Renal pelvis (tissue), 4 donors: ENCODE data around the gene PTPN18. TPM values are rescaled to one million over a fixed set of nuclear protein-coding genes. Genes with fewer than 3 reads are reported as not detected.

Experiments
- DNase-seq: peaks from one replicate; pipeline ENCODE4 v3.0.0-alpha.2; 2013
- polyA plus RNA-seq, 3 donors: library from polyadenylated mRNA; unstranded; fragments of 120-200 nt; gene quantifications; one replicate each; pipeline ENCODE4 v1.2.1, GENCODE V29; 2013; ENCODE audit not compliant: insufficient read length in 3 of 3

The PTPN18 gene
- polyA plus RNA-seq, 3 donors, result 29.9 to 42.6 (median 37.0) TPM

DNA sequence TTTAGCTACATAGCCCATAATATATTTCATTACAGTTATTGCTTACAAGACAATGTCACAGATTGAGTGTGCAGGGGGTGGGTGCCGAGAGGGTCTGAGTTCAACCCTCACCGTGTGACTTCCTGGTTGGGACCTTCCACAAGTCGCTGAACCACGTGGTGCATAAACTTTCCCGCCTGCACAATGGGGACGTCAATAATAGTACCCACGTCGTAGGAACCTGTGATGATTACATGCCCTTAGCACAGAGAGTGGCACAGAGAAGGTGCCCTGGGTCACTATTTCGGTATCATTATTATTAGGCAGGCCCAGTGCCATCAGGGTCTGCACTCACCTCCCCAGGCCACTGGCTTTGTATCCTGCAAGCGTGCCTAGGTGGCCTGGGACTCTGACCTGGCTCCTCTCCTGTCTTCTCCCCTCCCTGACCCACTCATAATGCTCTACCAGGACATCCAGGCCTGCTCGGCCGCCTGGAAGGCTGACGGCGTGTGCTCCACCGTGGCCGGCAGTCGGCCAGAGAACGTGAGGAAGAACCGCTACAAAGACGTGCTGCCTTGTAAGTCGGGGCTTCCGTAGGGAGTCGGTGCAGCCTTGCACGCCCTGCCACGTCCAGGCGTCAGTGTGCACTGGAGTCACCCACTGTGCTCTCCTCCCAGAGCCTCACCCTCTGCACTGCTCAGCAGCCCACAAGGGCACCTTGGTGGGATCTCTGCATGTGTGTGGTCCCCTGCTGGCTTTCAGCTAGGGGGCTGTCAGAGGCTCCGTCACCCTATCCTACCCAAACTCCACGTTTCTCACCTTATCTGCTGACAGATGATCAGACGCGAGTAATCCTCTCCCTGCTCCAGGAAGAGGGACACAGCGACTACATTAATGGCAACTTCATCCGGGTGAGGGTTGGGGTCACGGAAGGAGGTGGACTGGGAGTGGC lies 2.8 kb downstream of the PTPN18 start:
- DNase-seq, result no peak

GRCh38 chr2:130359466-130359865 lies 3.6 kb downstream of the PTPN18 start:
- DNase-seq, result no peak

DNA sequence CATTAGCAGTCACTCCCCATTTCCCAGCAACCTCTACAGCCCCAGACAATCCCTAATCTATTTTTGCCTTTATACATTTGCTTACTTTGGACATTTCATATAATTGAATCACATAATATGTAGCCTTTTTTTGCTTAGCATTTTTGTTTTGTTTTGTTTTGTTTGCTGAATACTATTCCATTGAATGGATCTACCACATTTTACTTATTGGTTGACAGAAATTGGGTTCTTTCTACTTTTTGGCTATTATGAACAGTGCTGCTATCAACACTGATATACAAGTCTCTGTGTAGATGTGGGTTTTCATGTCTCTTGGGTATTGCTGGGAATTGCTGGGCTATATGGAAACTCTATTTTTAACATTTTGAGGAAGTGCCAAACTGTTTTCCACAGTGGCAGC lies 7.6 kb downstream of the PTPN18 start:
- DNase-seq, result no peak

GRCh38 chr2:130365075-130365474 lies 9.2 kb downstream of the PTPN18 start:
- no peak for DNase-seq

DNA sequence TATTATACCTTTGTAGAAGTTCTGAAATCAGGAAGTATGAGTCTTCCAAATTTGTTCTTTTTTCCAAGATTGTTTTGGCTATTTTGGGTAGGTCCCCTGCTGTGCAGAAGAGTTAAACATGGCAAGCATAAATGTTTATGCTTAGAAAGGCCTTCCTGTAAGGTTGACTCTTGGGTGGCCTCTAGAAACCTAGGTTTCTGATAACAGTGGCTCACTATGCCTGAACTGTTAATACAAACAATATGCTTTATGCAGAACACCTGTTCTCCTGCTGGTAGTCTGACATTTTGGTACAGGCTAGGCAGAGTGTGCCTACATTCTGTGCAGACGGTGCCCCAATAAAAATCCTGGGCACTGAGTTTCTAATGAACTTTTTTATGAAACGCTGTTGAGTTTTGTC lies 10.1 kb downstream of the PTPN18 start:
- no peak for DNase-seq

GRCh38 chr2:130366720-130367119 lies 10.9 kb downstream of the PTPN18 start:
- no peak for DNase-seq

- no peak for DNase-seq
These were observed 12.9 kb downstream of the PTPN18 start for GRCh38 chr2:130368786-130369185.

GRCh38 chr2:130369311-130369964 lies 13.6 kb downstream of the PTPN18 start:
- no peak for DNase-seq

- DNase-seq, result no peak
These were observed 14.1 kb downstream of the PTPN18 start for GRCh38 chr2:130369965-130370341.

DNA sequence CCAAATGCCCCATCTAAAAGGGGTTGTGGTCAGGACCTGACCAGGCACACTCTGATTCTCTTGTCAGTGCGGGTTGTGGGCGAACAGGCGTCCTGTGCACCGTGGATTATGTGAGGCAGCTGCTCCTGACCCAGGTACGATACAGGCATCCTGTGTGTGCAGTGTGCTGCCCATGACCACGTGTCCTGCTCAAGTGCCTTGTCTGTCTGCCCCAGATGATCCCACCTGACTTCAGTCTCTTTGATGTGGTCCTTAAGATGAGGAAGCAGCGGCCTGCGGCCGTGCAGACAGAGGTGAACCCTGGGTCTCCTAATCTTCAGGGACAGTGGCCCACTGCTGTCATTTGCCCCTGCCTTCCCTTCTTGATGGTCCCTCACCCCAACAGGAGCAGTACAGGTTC lies 14.6 kb downstream of the PTPN18 start:
- DNase-seq, result no peak

DNA sequence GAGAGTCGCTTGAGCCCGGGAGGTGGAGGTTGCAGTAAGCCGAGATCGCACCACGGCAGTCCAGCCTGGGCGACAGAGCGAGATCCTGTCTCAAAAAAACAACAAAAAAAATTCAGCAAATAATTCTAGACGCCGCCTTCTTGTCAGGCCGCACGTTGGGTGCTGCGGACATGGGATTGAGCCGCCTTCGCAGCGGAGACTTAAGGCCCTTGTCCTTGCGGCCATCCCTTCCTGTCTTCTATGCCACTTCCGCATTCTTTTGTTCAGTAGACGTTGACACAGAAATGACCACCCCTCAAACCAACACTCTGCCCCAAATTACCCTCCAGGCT lies 15.8 kb downstream of the PTPN18 start:
- DNase-seq, result no peak

DNA sequence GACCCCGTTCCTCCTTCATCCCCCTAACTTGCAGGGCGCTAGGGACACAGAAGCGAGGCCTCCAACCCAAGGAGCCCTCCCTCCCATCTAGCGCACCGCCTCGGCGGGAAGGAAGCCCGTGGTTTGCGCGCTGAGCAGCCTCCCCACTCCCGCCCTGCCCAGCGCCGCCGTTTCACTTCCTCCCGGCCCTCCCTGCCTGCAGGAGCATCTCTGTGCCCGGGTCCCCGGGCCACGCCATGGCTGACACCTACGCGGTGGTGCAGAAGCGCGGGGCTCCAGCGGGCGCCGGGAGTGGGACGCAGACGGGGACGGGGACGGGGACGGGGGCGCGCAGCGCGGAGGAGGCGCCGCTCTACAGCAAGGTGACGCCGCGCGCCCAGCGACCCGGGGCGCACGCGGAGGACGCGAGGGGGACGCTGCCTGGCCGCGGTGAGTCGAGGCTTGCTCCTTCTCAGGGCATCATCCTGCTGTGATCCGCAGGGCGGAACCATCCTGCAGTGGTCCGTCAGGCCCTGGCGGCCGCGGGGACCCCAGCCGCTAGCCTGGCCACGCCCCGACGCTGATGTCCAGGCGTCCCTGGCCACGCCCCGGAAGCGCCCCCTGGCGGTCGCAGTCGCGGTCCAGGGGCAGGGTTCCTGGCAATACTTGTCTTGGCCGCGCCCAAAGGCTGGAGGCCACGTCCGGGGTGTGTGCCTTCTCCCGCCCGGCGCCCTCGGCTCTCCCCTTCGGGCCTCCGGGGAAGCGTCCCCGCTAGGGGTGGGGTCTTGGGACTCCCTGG lies 16.4 kb downstream of the PTPN18 start:
- DNase-seq, result peak; percentile 87

- DNase-seq, result no peak
These were observed 17.3 kb downstream of the PTPN18 start for GRCh38 chr2:130372833-130373807.

- DNase-seq, result no peak
These were observed 18.0 kb downstream of the PTPN18 start for GRCh38 chr2:130373808-130374365.

DNA sequence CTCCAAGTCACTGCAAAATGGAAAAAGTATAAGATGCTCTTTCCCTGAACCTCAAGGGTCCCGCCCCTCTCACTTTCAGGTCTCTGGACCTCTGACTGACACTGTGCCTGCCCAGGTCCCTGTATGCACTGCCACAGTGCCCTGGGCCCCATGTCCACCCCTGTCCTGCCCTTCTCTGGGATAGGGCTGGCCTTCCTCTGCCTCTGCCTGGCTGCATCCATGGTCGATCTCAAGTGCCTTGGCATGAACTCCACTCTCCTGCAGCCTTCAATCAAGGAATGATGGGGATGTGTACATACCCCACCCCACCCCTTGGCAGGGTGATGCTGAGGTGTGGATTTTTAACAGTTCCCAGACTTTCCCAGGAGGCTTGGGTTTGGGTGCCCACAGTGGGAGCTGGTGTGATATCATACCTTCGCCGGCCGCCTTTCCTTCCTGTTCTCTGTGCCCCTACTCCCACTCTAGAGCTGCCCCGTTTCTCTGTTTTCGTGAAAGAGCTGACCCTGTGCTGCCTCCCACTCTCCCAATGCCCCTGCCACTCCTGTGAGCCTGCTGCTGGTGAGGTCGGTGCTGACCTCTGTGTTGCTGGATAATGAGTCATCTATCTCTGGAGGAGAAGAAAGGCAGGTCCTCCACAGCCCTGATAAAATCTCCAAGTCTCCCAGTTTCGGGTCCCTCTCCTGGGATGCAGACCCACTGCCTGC lies 18.9 kb downstream of the PTPN18 start:
- no peak for DNase-seq

- DNase-seq, result no peak
These were observed 19.7 kb downstream of the PTPN18 start for GRCh38 chr2:130375291-130376266.

GRCh38 chr2:130376433-130377293 lies 20.8 kb downstream of the PTPN18 start:
- no peak for DNase-seq

GRCh38 chr2:130377491-130377890 lies 21.6 kb downstream of the PTPN18 start:
- no peak for DNase-seq
